ENCODE results near the gene CARD9. TPM values are rescaled to one million over a fixed set of nuclear protein-coding genes. Genes with fewer than 3 reads are reported as not detected.

The CARD9 gene
- total RNA-seq, 1 donor from 2014 or later: 10.0 TPM

GRCh38 chr9:136331556-136332481, 41.6 kb downstream of the CARD9 start:
- Histone ChIP-seq H3K4me1 (peaks cover 12% of the 10 kb centered on the region), H3K27me3 (no peaks in the 10 kb centered on the region), H3K36me3 (no peaks in the 10 kb centered on the region), H3K4me3 (no peak overlapping the region), H3K9me3 (no peaks in the 10 kb centered on the region), H3K27ac (no peak overlapping the region)
- DNase-seq: no peak
- TF ChIP-seq CTCF (IDR thresholded peaks at IDR 0.05): no peak
- no peak for ATAC-seq
- intact Hi-C loops (cut with DNase I): no loop called here

DNA sequence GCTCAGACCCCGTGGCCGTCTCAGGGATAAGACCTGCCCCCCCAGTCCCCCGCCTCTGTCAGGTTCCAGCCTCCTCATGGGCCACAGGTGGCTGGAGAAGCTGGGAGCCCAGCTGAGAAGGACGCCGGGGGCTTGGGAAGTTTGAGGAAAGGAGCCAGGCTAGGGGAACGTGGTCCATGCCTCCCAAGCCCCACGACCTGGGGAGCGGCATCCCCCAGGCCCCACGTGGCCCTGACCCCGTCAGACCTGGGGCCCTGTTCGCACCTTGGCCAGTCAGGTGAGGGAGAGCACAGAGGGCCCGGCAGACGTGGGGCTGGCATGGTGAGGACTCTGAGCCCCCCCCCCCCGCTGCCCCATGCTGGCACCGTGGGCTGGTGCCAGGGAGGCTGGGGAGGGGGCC, 42.4 kb downstream of the CARD9 start:
- intact Hi-C loops (cut with DNase I): no loop called here
- Histone ChIP-seq H3K36me3 (no peaks in the 10 kb centered on the region), H3K4me1 (peaks cover 18% of the 10 kb centered on the region), H3K9me3 (no peaks in the 10 kb centered on the region), H3K4me3 (no peak overlapping the region), H3K27me3 (no peaks in the 10 kb centered on the region), H3K27ac (no peak overlapping the region)
- no peak for TF ChIP-seq CTCF (IDR thresholded peaks at IDR 0.05)
- DNase-seq: no peak
- ATAC-seq: no peak

GRCh38 chr9:136330406-136330990, 43.0 kb downstream of the CARD9 start:
- ATAC-seq: no peak
- DNase-seq: no peak
- H3K27ac ChIP-seq: no peak overlapping the region
- no peak for TF ChIP-seq CTCF (IDR thresholded peaks at IDR 0.05)
- H3K36me3 ChIP-seq: no peaks in the 10 kb centered on the region
- no peaks in the 10 kb centered on the region for H3K9me3 ChIP-seq
- intact Hi-C loops (cut with DNase I): no loop called here
- no peak overlapping the region for H3K4me3 ChIP-seq
- peaks cover 22% of the 10 kb centered on the region for H3K4me1 ChIP-seq
- no peaks in the 10 kb centered on the region for H3K27me3 ChIP-seq

DNA sequence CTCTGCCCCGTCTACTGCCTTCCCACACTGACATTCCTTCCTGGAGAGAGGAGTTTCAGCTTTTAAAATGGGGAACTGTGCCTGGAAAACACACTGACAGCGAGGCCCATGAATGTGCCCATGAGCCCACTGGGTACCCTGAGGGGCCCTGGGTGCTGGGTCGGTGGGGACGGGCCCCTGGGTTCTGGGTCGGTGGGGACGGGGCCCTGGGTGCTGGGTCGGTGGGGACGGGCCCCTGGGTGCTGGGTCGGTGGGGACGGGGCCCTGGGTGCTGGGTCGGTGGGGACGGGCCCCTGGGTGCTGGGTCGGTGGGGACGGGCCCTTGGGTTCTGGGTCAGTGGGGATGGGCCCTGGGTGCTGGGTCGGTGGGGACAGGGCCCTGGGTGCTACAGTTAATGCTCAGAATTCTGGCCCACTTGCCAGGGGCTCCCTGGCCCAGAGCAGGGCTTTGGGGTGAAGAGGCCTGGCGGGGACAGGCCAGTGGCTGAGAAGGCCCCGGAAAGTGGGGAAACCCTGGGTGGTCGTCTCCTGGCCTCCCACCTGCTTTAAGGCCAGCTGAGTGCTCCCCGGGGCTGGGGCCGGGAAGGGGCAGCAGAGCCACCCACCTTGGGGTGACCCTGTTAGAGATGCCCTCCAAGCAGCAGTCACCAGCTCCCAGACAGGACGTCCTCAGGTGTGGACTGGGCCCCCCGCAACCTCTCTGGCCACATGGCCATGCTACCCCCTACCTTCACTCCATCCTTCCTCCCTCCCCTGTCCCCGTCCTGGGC, 43.6 kb downstream of the CARD9 start:
- ATAC-seq: no peak
- no peak for TF ChIP-seq CTCF (IDR thresholded peaks at IDR 0.05)
- Histone ChIP-seq H3K4me1 (peaks cover 22% of the 10 kb centered on the region), H3K27me3 (no peaks in the 10 kb centered on the region), H3K4me3 (peak overlapping the region; percentile 69), H3K36me3 (no peaks in the 10 kb centered on the region), H3K9me3 (no peaks in the 10 kb centered on the region), H3K27ac (peak overlapping the region; percentile 81)
- DNase-seq: no peak
- intact Hi-C loops (cut with DNase I): no loop called here

GRCh38 chr9:136329211-136329627, 44.2 kb downstream of the CARD9 start:
- intact Hi-C loops (cut with DNase I): no loop called here
- no peak for TF ChIP-seq CTCF (IDR thresholded peaks at IDR 0.05)
- Histone ChIP-seq H3K4me3 (peak overlapping the region; percentile 69), H3K9me3 (no peaks in the 10 kb centered on the region), H3K27me3 (no peaks in the 10 kb centered on the region), H3K36me3 (no peaks in the 10 kb centered on the region), H3K4me1 (peaks cover 22% of the 10 kb centered on the region), H3K27ac (peak overlapping the region; percentile 81)
- ATAC-seq: no peak
- DNase-seq: no peak

Measured in upper lobe of right lung (tissue), 1 donor.